HG03558 (cell line): Measurements from ENCODE around the gene TIAL1.
"Not testable (repeated sequence)": the region's sequence is repeated elsewhere in the genome, so short reads cannot be mapped to it uniquely, and the experiment has no call there.

Experiments used
- ATAC-seq: cut with Tn5 transposase; IDR thresholded peaks from one replicate; pipeline ENCODE4 v1.9.1; 2021; ENCODE audit warnings: moderate number of reproducible peaks; ENCODE audit not compliant: unreplicated experiment; ENCODE audit errors: extremely low read depth

Gene TIAL1

GRCh38 chr10:119596537-119597404 lies at the start of gene TIAL1:
TSS of gene TIAL1 (minus strand) at chr10:119596964. CDS start at chr10:119596465, 499 bp downstream.
- ATAC-seq: peak; percentile 88

GRCh38 chr10:119644994-119645393 lies 48.2 kb upstream of the TIAL1 start:
- ATAC-seq: no peak

GRCh38 chr10:119644205-119644814 lies 47.5 kb upstream of the TIAL1 start:
- ATAC-seq: no peak

- ATAC-seq: no peak
These were observed 46.8 kb upstream of the TIAL1 start for GRCh38 chr10:119643306-119644204.

GRCh38 chr10:119642556-119643111 lies 45.9 kb upstream of the TIAL1 start:
- no peak for ATAC-seq

GRCh38 chr10:119640875-119641526 lies 44.2 kb upstream of the TIAL1 start:
- no peak for ATAC-seq

- ATAC-seq: no peak
These were observed 43.6 kb upstream of the TIAL1 start for GRCh38 chr10:119640384-119640783.

- ATAC-seq: no peak
These were observed 42.2 kb upstream of the TIAL1 start for GRCh38 chr10:119638982-119639381.

- ATAC-seq: no peak
These were observed 40.9 kb upstream of the TIAL1 start for GRCh38 chr10:119637631-119638030.

- no peak for ATAC-seq
These were observed 37.4 kb upstream of the TIAL1 start for GRCh38 chr10:119634219-119634544.

- no peak for ATAC-seq
These were observed 36.9 kb upstream of the TIAL1 start for GRCh38 chr10:119633538-119634218.

GRCh38 chr10:119630300-119630699 lies 33.5 kb upstream of the TIAL1 start:
- no peak for ATAC-seq

GRCh38 chr10:119625570-119626280 lies 29.0 kb upstream of the TIAL1 start:
- ATAC-seq: no peak

GRCh38 chr10:119621078-119621384 lies 24.3 kb upstream of the TIAL1 start:
- ATAC-seq: no peak

- ATAC-seq: no peak
These were observed 23.7 kb upstream of the TIAL1 start for GRCh38 chr10:119620241-119621077.

- not testable (repeated sequence) for ATAC-seq
These were observed 23.0 kb upstream of the TIAL1 start for GRCh38 chr10:119619811-119620210.

- ATAC-seq: no peak
These were observed 22.5 kb upstream of the TIAL1 start for GRCh38 chr10:119619215-119619614.

GRCh38 chr10:119616882-119617570 lies 20.3 kb upstream of the TIAL1 start:
- no peak for ATAC-seq
